HG02938 (cell line): ENCODE results near the gene ARHGEF19.

Experiments
- ATAC-seq: cut with Tn5 transposase; IDR thresholded peaks from one replicate; pipeline ENCODE4 v1.9.1; 2021; ENCODE audit warnings: mild to moderate bottlenecking, moderate library complexity; ENCODE audit not compliant: unreplicated experiment

Gene ARHGEF19

GRCh38 chr1:16244650-16245285 lies 32.3 kb upstream of the ARHGEF19 start:
- no peak for ATAC-seq

- ATAC-seq: no peak
These were observed 31.6 kb upstream of the ARHGEF19 start for GRCh38 chr1:16243936-16244649.

- ATAC-seq: no peak
These were observed 30.8 kb upstream of the ARHGEF19 start for GRCh38 chr1:16243215-16243610.

- no peak for ATAC-seq
These were observed 30.2 kb upstream of the ARHGEF19 start for GRCh38 chr1:16242556-16243214.

GRCh38 chr1:16241221-16241708 lies 28.8 kb upstream of the ARHGEF19 start:
- no peak for ATAC-seq

GRCh38 chr1:16239972-16240491 lies 27.6 kb upstream of the ARHGEF19 start:
- no peak for ATAC-seq

GRCh38 chr1:16237343-16237830 lies 24.9 kb upstream of the ARHGEF19 start:
- ATAC-seq: no peak

- peak; percentile 72 for ATAC-seq
These were observed 24.3 kb upstream of the ARHGEF19 start, which contains the start of gene CPLANE2 for GRCh38 chr1:16236511-16237342. TSS of gene CPLANE2 (minus strand) at chr1:16237183. CDS start at chr1:16236742, 441 bp downstream.

GRCh38 chr1:16235944-16236510 lies 23.6 kb upstream of the ARHGEF19 start:
- ATAC-seq: peak; percentile 63

GRCh38 chr1:16235347-16235746 lies 22.9 kb upstream of the ARHGEF19 start:
- no peak for ATAC-seq

GRCh38 chr1:16233431-16233830 lies 21.0 kb upstream of the ARHGEF19 start:
- no peak for ATAC-seq

GRCh38 chr1:16232316-16232710 lies 19.9 kb upstream of the ARHGEF19 start:
- no peak for ATAC-seq

- ATAC-seq: no peak
These were observed 19.2 kb upstream of the ARHGEF19 start for GRCh38 chr1:16231331-16232315.

- ATAC-seq: no peak
These were observed 18.3 kb upstream of the ARHGEF19 start for GRCh38 chr1:16230744-16231143.

- no peak for ATAC-seq
These were observed 17.7 kb upstream of the ARHGEF19 start for GRCh38 chr1:16229976-16230740.

- no peak for ATAC-seq
These were observed 14.2 kb upstream of the ARHGEF19 start for GRCh38 chr1:16226490-16227179.

- no peak for ATAC-seq
These were observed 13.7 kb upstream of the ARHGEF19 start for GRCh38 chr1:16226129-16226489.

- no peak for ATAC-seq
These were observed 12.0 kb upstream of the ARHGEF19 start for GRCh38 chr1:16224472-16224871.
